ENCODE measurements around the gene GYG2.
"Not testable (repeated sequence)": the region's sequence is repeated elsewhere in the genome, so short reads cannot be mapped to it uniquely, and the experiment has no call there.

The GYG2 gene

GRCh38 chrX:2908125-2908685 lies 79.5 kb downstream of the GYG2 start:
- Histone ChIP-seq H3K36me3 (ENCODE audit: insufficient read depth, insufficient read length, low read length) (peaks cover 12% of the 10 kb centered on the region), H3K4me3 (ENCODE audit: insufficient read length, low read depth) (no peak overlapping the region), H3K27me3 (ENCODE audit: insufficient read depth, insufficient read length) (no peaks in the 10 kb centered on the region), H3K9me3 (ENCODE audit: insufficient read depth, low read length) (peaks cover 4% of the 10 kb centered on the region; the same call in 1 of the 2 replicates), H3K9ac (ENCODE audit: insufficient read length, low read depth) (no peak overlapping the region), H3K4me1 (ENCODE audit: insufficient read depth, insufficient read length) (peaks cover under 1% of the 10 kb centered on the region)
- no peak for DNase-seq (ENCODE audit: low read depth, low spot score)
- TF ChIP-seq ZNF274 (IDR thresholded peaks at IDR 0.05; ENCODE audit: low read depth, low read length): no peak
- no peak for TF ChIP-seq SUZ12 (IDR thresholded peaks at IDR 0.05; ENCODE audit: extremely low read depth, insufficient read depth, insufficient read length)
- TF ChIP-seq YY1 (IDR thresholded peaks at IDR 0.05; ENCODE audit: insufficient read depth, insufficient read length): no peak

DNA sequence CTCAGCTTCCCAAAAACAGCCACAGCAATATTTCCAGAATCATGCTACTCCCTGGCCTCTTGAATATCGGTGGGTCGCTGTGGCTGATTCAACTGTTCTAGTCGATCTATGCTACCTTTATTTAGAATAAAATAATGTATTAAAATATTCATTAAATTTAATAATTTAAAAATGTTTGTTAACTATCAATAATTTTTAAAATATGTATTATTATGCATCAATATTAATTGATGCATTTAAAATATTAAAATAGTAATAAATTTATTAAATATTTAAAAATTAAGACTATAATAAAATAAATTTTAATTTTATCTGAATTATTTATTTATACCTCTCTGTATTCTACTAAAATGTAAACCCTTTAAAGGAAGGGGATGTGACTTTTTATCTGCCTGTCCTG lies 81.4 kb downstream of the GYG2 start:
- TF ChIP-seq SUZ12 (IDR thresholded peaks at IDR 0.05; ENCODE audit: extremely low read depth, insufficient read depth, insufficient read length) (no peak), YY1 (IDR thresholded peaks at IDR 0.05; ENCODE audit: insufficient read depth, insufficient read length) (no peak), ZNF274 (IDR thresholded peaks at IDR 0.05; ENCODE audit: low read depth, low read length) (no peak)
- peaks cover 7% of the 10 kb centered on the region for H3K4me1 ChIP-seq (ENCODE audit: insufficient read depth, insufficient read length)
- no peak overlapping the region for H3K4me3 ChIP-seq (ENCODE audit: insufficient read length, low read depth)
- H3K9me3 ChIP-seq (ENCODE audit: insufficient read depth, low read length): no peaks in the 10 kb centered on the region
- peaks cover 12% of the 10 kb centered on the region for H3K36me3 ChIP-seq (ENCODE audit: insufficient read depth, insufficient read length, low read length)
- no peak overlapping the region for H3K9ac ChIP-seq (ENCODE audit: insufficient read length, low read depth)
- DNase-seq (ENCODE audit: low read depth, low spot score): no peak
- H3K27me3 ChIP-seq (ENCODE audit: insufficient read depth, insufficient read length): no peaks in the 10 kb centered on the region

- Histone ChIP-seq H3K36me3 (ENCODE audit: insufficient read depth, insufficient read length, low read length) (peaks cover 8% of the 10 kb centered on the region), H3K9ac (ENCODE audit: insufficient read length, low read depth) (no peak overlapping the region), H3K4me1 (ENCODE audit: insufficient read depth, insufficient read length) (peaks cover 7% of the 10 kb centered on the region), H3K27me3 (ENCODE audit: insufficient read depth, insufficient read length) (no peaks in the 10 kb centered on the region), H3K9me3 (ENCODE audit: insufficient read depth, low read length) (no peaks in the 10 kb centered on the region), H3K4me3 (ENCODE audit: insufficient read length, low read depth) (no peak overlapping the region)
- DNase-seq (ENCODE audit: low read depth, low spot score): no peak
- TF ChIP-seq SUZ12 (IDR thresholded peaks at IDR 0.05; ENCODE audit: extremely low read depth, insufficient read depth, insufficient read length): no peak
- TF ChIP-seq YY1 (IDR thresholded peaks at IDR 0.05; ENCODE audit: insufficient read depth, insufficient read length): no peak
- no peak for TF ChIP-seq ZNF274 (IDR thresholded peaks at IDR 0.05; ENCODE audit: low read depth, low read length)
These were observed 84.4 kb downstream of the GYG2 start for GRCh38 chrX:2913118-2913517.

- TF ChIP-seq SUZ12 (IDR thresholded peaks at IDR 0.05; ENCODE audit: extremely low read depth, insufficient read depth, insufficient read length) (no peak), YY1 (IDR thresholded peaks at IDR 0.05; ENCODE audit: insufficient read depth, insufficient read length) (no peak), ZNF274 (IDR thresholded peaks at IDR 0.05; ENCODE audit: low read depth, low read length) (no peak)
- no peak overlapping the region for H3K9ac ChIP-seq (ENCODE audit: insufficient read length, low read depth)
- H3K4me1 ChIP-seq (ENCODE audit: insufficient read depth, insufficient read length): peaks cover 7% of the 10 kb centered on the region
- H3K36me3 ChIP-seq (ENCODE audit: insufficient read depth, insufficient read length, low read length): peaks cover 15% of the 10 kb centered on the region
- H3K27me3 ChIP-seq (ENCODE audit: insufficient read depth, insufficient read length): no peaks in the 10 kb centered on the region
- no peak overlapping the region for H3K4me3 ChIP-seq (ENCODE audit: insufficient read length, low read depth)
- H3K9me3 ChIP-seq (ENCODE audit: insufficient read depth, low read length): no peaks in the 10 kb centered on the region
- DNase-seq (ENCODE audit: low read depth, low spot score): no peak
These were observed 89.0 kb downstream of the GYG2 start for GRCh38 chrX:2917767-2918166.

- H3K9ac ChIP-seq (ENCODE audit: insufficient read length, low read depth): no peak overlapping the region
- no peaks in the 10 kb centered on the region for H3K9me3 ChIP-seq (ENCODE audit: insufficient read depth, low read length)
- TF ChIP-seq ZNF274 (IDR thresholded peaks at IDR 0.05; ENCODE audit: low read depth, low read length) (no peak), SUZ12 (IDR thresholded peaks at IDR 0.05; ENCODE audit: extremely low read depth, insufficient read depth, insufficient read length) (no peak), YY1 (IDR thresholded peaks at IDR 0.05; ENCODE audit: insufficient read depth, insufficient read length) (no peak)
- peaks cover 15% of the 10 kb centered on the region for H3K36me3 ChIP-seq (ENCODE audit: insufficient read depth, insufficient read length, low read length)
- H3K4me1 ChIP-seq (ENCODE audit: insufficient read depth, insufficient read length): no peaks in the 10 kb centered on the region
- H3K27me3 ChIP-seq (ENCODE audit: insufficient read depth, insufficient read length): no peaks in the 10 kb centered on the region
- DNase-seq (ENCODE audit: low read depth, low spot score): no peak
- no peak overlapping the region for H3K4me3 ChIP-seq (ENCODE audit: insufficient read length, low read depth)
These were observed 92.5 kb downstream of the GYG2 start for GRCh38 chrX:2921193-2921592.

- peaks cover 1% of the 10 kb centered on the region; the same call in 1 of the 2 replicates for H3K9me3 ChIP-seq (ENCODE audit: insufficient read depth, low read length)
- H3K9ac ChIP-seq (ENCODE audit: insufficient read length, low read depth): no peak overlapping the region
- TF ChIP-seq ZNF274 (IDR thresholded peaks at IDR 0.05; ENCODE audit: low read depth, low read length) (no peak), SUZ12 (IDR thresholded peaks at IDR 0.05; ENCODE audit: extremely low read depth, insufficient read depth, insufficient read length) (no peak), YY1 (IDR thresholded peaks at IDR 0.05; ENCODE audit: insufficient read depth, insufficient read length) (no peak)
- DNase-seq (ENCODE audit: low read depth, low spot score): no peak
- no peak overlapping the region for H3K4me3 ChIP-seq (ENCODE audit: insufficient read length, low read depth)
- no peaks in the 10 kb centered on the region for H3K4me1 ChIP-seq (ENCODE audit: insufficient read depth, insufficient read length)
- H3K27me3 ChIP-seq (ENCODE audit: insufficient read depth, insufficient read length): no peaks in the 10 kb centered on the region
- peaks cover 15% of the 10 kb centered on the region for H3K36me3 ChIP-seq (ENCODE audit: insufficient read depth, insufficient read length, low read length)
These were observed 93.0 kb downstream of the GYG2 start for GRCh38 chrX:2921750-2922149.

GRCh38 chrX:2924151-2924550 lies 95.4 kb downstream of the GYG2 start:
- Histone ChIP-seq H3K4me1 (ENCODE audit: insufficient read depth, insufficient read length) (no peaks in the 10 kb centered on the region), H3K9me3 (ENCODE audit: insufficient read depth, low read length) (peaks cover 4% of the 10 kb centered on the region; the same call in 1 of the 2 replicates), H3K27me3 (ENCODE audit: insufficient read depth, insufficient read length) (no peaks in the 10 kb centered on the region), H3K36me3 (ENCODE audit: insufficient read depth, insufficient read length, low read length) (peaks cover 11% of the 10 kb centered on the region), H3K4me3 (ENCODE audit: insufficient read length, low read depth) (no peak overlapping the region), H3K9ac (ENCODE audit: insufficient read length, low read depth) (no peak overlapping the region)
- TF ChIP-seq SUZ12 (IDR thresholded peaks at IDR 0.05; ENCODE audit: extremely low read depth, insufficient read depth, insufficient read length): no peak
- no peak for DNase-seq (ENCODE audit: low read depth, low spot score)

DNA sequence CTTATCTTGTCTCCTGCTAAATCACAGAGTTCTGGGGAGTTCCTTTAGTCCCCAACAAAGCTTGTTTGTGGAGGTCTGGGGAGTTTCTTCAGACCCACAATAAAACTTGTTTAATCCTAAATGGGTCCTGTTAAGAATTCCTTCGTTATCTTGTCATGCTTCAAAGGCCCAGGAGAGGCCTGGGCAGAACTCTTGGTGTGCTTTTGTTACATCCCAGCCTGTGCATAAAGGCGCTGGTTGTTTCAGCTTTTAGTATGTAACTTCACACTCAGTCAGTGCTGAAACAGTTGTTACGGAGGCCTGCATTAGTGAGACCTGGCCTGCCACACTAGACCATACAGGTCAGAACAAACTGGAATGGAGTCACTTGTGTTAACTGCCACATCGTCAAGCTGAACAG lies 97.5 kb downstream of the GYG2 start:
- not testable (repeated sequence) for H3K9me3 ChIP-seq (ENCODE audit: insufficient read depth, low read length); H3K4me3 ChIP-seq (ENCODE audit: insufficient read length, low read depth); H3K36me3 ChIP-seq (ENCODE audit: insufficient read depth, insufficient read length, low read length); H3K4me1 ChIP-seq (ENCODE audit: insufficient read depth, insufficient read length); H3K27me3 ChIP-seq (ENCODE audit: insufficient read depth, insufficient read length); H3K9ac ChIP-seq (ENCODE audit: insufficient read length, low read depth); DNase-seq (ENCODE audit: low read depth, low spot score)

All from NT2/D1 (cell line).